ENCODE data around the gene CATSPERB. TPM values are rescaled to one million over a fixed set of nuclear protein-coding genes. Genes with fewer than 3 reads are reported as not detected.
"Not testable (repeated sequence)": the region's sequence is repeated elsewhere in the genome, so short reads cannot be mapped to it uniquely, and the experiment has no call there.

The CATSPERB gene
- total and polyA plus RNA-seq, 2 experiments from 2014 or later, result 0.27 to 0.38 TPM

DNA sequence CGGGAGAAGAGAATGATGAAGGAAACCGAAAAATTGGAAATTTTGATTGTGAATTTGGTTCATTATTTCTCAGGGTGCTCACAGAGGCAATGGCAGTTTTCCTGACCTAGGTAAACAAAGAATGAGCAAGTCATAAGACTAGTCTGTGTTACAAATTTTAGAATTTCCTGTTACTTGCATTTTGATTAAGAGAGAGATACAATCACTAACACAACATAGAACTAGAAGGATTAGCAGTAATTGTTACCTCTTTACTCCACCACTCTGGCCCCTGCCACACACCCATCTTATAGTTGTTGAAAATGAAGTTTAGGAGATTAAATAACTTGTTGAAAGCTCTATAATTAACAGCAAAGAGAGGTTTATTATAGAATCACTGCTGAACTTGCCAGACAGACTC is 62.0 kb downstream of the CATSPERB start (continued):
- TF ChIP-seq, protein P1, sequence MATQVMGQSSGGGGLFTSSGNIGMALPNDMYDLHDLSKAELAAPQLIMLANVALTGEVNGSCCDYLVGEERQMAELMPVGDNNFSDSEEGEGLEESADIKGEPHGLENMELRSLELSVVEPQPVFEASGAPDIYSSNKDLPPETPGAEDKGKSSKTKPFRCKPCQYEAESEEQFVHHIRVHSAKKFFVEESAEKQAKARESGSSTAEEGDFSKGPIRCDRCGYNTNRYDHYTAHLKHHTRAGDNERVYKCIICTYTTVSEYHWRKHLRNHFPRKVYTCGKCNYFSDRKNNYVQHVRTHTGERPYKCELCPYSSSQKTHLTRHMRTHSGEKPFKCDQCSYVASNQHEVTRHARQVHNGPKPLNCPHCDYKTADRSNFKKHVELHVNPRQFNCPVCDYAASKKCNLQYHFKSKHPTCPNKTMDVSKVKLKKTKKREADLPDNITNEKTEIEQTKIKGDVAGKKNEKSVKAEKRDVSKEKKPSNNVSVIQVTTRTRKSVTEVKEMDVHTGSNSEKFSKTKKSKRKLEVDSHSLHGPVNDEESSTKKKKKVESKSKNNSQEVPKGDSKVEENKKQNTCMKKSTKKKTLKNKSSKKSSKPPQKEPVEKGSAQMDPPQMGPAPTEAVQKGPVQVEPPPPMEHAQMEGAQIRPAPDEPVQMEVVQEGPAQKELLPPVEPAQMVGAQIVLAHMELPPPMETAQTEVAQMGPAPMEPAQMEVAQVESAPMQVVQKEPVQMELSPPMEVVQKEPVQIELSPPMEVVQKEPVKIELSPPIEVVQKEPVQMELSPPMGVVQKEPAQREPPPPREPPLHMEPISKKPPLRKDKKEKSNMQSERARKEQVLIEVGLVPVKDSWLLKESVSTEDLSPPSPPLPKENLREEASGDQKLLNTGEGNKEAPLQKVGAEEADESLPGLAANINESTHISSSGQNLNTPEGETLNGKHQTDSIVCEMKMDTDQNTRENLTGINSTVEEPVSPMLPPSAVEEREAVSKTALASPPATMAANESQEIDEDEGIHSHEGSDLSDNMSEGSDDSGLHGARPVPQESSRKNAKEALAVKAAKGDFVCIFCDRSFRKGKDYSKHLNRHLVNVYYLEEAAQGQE (IDR thresholded peaks at IDR 0.05; ENCODE audit: unreplicated experiment), result no peak
- TF ChIP-seq NANOG (IDR thresholded peaks at IDR 0.05; ENCODE audit: borderline replicate concordance) (no peak), JUNB (IDR thresholded peaks at IDR 0.05; ENCODE audit: unreplicated experiment) (no peak), ZNF114 (CRISPR knock-in tag; IDR thresholded peaks at IDR 0.05) (no peak)

DNA sequence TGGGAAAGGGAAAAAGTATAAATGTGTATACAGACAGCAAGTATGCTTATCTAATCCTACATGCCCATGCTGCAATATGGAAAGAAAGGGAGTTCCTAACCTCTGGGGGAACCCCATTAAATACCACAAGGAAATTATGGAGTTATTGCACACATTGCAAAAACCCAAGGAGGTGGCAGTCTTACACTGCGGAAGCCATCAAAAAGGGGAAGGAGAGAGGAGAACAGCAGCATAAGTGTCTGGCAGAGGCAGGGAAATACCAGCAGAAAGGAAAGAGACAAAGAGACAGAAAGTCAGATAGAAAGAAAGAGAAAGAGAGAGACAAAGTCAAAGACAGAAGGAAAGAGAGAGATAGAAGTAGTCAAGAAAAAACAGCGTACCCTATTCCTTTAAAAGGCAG is 64.8 kb downstream of the CATSPERB start:
- not testable (repeated sequence) for H3K4me2 ChIP-seq; H3K4me3 ChIP-seq; H3K27ac Mint-ChIP-seq; H3K79me2 ChIP-seq (replicated peaks; ENCODE audit: insufficient read depth); H3K27me3 ChIP-seq (ENCODE audit: insufficient read depth); H3K27me3 Mint-ChIP-seq (ENCODE audit: insufficient read depth, low read depth, poor library complexity); DNase-seq (ENCODE audit: low spot score); H3K4me3 Mint-ChIP-seq; H3K36me3 ChIP-seq (ENCODE audit: insufficient read depth); H3K4me1 ChIP-seq (ENCODE audit: insufficient read depth); ATAC-seq; H3K27ac ChIP-seq (ENCODE audit: low read depth); H3F3A ChIP-seq (replicated peaks; ENCODE audit: low read depth); H2AFZ ChIP-seq; H3K9me2 ChIP-seq (ENCODE audit: insufficient read depth); H3K36me3 Mint-ChIP-seq (ENCODE audit: low read depth); H4K20me1 ChIP-seq (replicated peaks; ENCODE audit: insufficient read depth)
- peaks cover 14% of the 10 kb centered on the region; the same call in 2 of the 3 replicates for H3K4me1 Mint-ChIP-seq
- H3K9me3 Mint-ChIP-seq, result peaks cover 12% of the 10 kb centered on the region

DNA sequence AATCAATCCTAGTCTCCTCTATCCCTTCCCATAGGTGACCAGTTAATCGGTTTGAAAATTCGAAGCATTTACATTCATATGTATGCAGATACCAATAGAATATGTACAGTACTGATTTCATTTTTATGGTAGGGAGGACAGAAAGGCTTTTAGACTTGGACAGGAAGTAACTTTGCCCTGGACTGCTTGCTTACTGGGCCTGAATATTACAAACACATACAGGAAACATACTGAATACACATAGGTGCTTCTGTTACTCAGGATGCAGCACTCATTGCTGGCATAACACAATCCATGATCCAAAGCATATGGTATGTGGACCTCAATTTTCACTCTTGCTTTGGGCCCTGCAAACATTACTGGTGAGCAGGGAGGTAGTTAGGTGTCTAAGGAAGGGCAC is 71.1 kb downstream of the CATSPERB start:
- DNase-seq (ENCODE audit: low spot score), result no peak
- H3K4me2 ChIP-seq, result no peak overlapping the region
- H4K20me1 ChIP-seq (replicated peaks; ENCODE audit: insufficient read depth), result no peaks in the 10 kb centered on the region
- H3K36me3 ChIP-seq (ENCODE audit: insufficient read depth), result no peaks in the 10 kb centered on the region
- no peak for ATAC-seq
- no peaks in the 10 kb centered on the region; the same call in 1 of the 2 replicates for H3K4me1 ChIP-seq (ENCODE audit: insufficient read depth)
- H3F3A ChIP-seq (replicated peaks; ENCODE audit: low read depth), result no peaks in the 10 kb centered on the region
- Mint-ChIP-seq H3K4me1 (peaks cover 16% of the 10 kb centered on the region; the same call in 2 of the 3 replicates), H3K36me3 (ENCODE audit: low read depth) (peaks cover 2% of the 10 kb centered on the region; the same call in 1 of the 3 replicates), H3K27me3 (ENCODE audit: insufficient read depth, low read depth, poor library complexity) (peaks cover 2% of the 10 kb centered on the region), H3K27ac (no peak overlapping the region), H3K9me3 (no peaks in the 10 kb centered on the region; the same call in 2 of the 3 replicates), H3K4me3 (no peak overlapping the region)
- H3K27me3 ChIP-seq (ENCODE audit: insufficient read depth), result no peaks in the 10 kb centered on the region
- no peaks in the 10 kb centered on the region for H3K79me2 ChIP-seq (replicated peaks; ENCODE audit: insufficient read depth)
- no peak overlapping the region for H2AFZ ChIP-seq
- TF ChIP-seq STAT1 (IDR thresholded peaks at IDR 0.05; ENCODE audit: unreplicated experiment) (no peak), EZH2 (IDR thresholded peaks at IDR 0.05; ENCODE audit: low read depth, unreplicated experiment) (no peak)
- H3K9me2 ChIP-seq (ENCODE audit: insufficient read depth), result peaks cover 5% of the 10 kb centered on the region; the same call in 1 of the 2 replicates
- H3K4me3 ChIP-seq, result no peak overlapping the region
- no peak overlapping the region for H3K27ac ChIP-seq (ENCODE audit: low read depth)

Data from GM23338 (cell line).